GM19455 (cell line): Measurements from ENCODE around the gene PARP2.
"Not testable (repeated sequence)": the region's sequence is repeated elsewhere in the genome, so short reads cannot be mapped to it uniquely, and the experiment has no call there.

Source experiments
- ATAC-seq: cut with Tn5 transposase; IDR thresholded peaks from one replicate; pipeline ENCODE4 v1.9.1; 2021; ENCODE audit not compliant: unreplicated experiment

PARP2 gene

GRCh38 chr14:20345366-20345765 lies 1.9 kb downstream of the PARP2 start:
- no peak for ATAC-seq

GRCh38 chr14:20346713-20347112 lies 3.3 kb downstream of the PARP2 start:
- no peak for ATAC-seq

GRCh38 chr14:20347747-20348146 lies 4.3 kb downstream of the PARP2 start:
- no peak for ATAC-seq

GRCh38 chr14:20350282-20350681 lies 6.8 kb downstream of the PARP2 start:
- no peak for ATAC-seq

GRCh38 chr14:20350860-20351259 lies 7.4 kb downstream of the PARP2 start:
- ATAC-seq, result no peak

GRCh38 chr14:20356422-20356821 lies 13.0 kb downstream of the PARP2 start:
- ATAC-seq, result no peak

- ATAC-seq, result not testable (repeated sequence)
Observed at GRCh38 chr14:20358474-20358873, 15.0 kb downstream of the PARP2 start.

- ATAC-seq, result no peak
Observed at GRCh38 chr14:20365928-20366327, 22.5 kb downstream of the PARP2 start.

GRCh38 chr14:20372796-20373195 lies 29.4 kb downstream of the PARP2 start:
- ATAC-seq, result no peak

- no peak for ATAC-seq
Observed at GRCh38 chr14:20375471-20375870, 32.0 kb downstream of the PARP2 start.

- no peak for ATAC-seq
Observed at GRCh38 chr14:20376071-20376588, 32.7 kb downstream of the PARP2 start.

- ATAC-seq, result no peak
Observed at GRCh38 chr14:20377171-20377570, 33.7 kb downstream of the PARP2 start.

GRCh38 chr14:20379743-20380142 lies 36.3 kb downstream of the PARP2 start:
- no peak for ATAC-seq

- ATAC-seq, result no peak
Observed at GRCh38 chr14:20380681-20381080, 37.2 kb downstream of the PARP2 start.

GRCh38 chr14:20381341-20381740 lies 37.9 kb downstream of the PARP2 start:
- ATAC-seq, result no peak

- ATAC-seq, result no peak
Observed at GRCh38 chr14:20382526-20382925, 39.1 kb downstream of the PARP2 start.

- ATAC-seq, result no peak
Observed at GRCh38 chr14:20383032-20383431, 39.6 kb downstream of the PARP2 start.

GRCh38 chr14:20383636-20384035 lies 40.2 kb downstream of the PARP2 start:
- ATAC-seq, result no peak

GRCh38 chr14:20384321-20384720 lies 40.9 kb downstream of the PARP2 start:
- no peak for ATAC-seq

GRCh38 chr14:20384886-20385285 lies 41.5 kb downstream of the PARP2 start:
- no peak for ATAC-seq

- no peak for ATAC-seq
Observed at GRCh38 chr14:20386276-20386855, 42.9 kb downstream of the PARP2 start.

GRCh38 chr14:20387576-20387975 lies 44.1 kb downstream of the PARP2 start:
- ATAC-seq, result no peak

- ATAC-seq, result no peak
Observed at GRCh38 chr14:20388159-20388558, 44.7 kb downstream of the PARP2 start.
